H9 (cell line): Measurements from ENCODE around the gene NFIX. TPM values are rescaled to one million over a fixed set of nuclear protein-coding genes. Genes with fewer than 3 reads are reported as not detected.

Experiments used
- DNase-seq: peaks from one replicate; pipeline ENCODE4 v3.0.0-alpha.2; 2017
- H2AFZ ChIP-seq: one replicate; pipeline ENCODE4 v1.6.1; 2013; ENCODE audit warnings: mild to moderate bottlenecking, low read length, control low read depth, moderate library complexity
- H2AK5ac ChIP-seq: 2 replicates; pipeline ENCODE4 v1.6.1; 2013; ENCODE audit warnings: low read length, control low read depth, mixed read lengths; ENCODE audit not compliant: insufficient read length
- H2BK120ac ChIP-seq: one replicate; pipeline ENCODE4 v1.6.1; 2013; ENCODE audit warnings: low read depth, mild to moderate bottlenecking, low read length, control low read depth, inconsistent platforms; ENCODE audit not compliant: poor library complexity, severe bottlenecking
- H2BK12ac ChIP-seq: 2 replicates; pipeline ENCODE4 v1.6.1; 2013; ENCODE audit warnings: low read length, control low read depth, mixed read lengths, low read depth; ENCODE audit not compliant: insufficient read length
- H2BK15ac ChIP-seq: 2 replicates; pipeline ENCODE4 v1.6.1; 2013; ENCODE audit warnings: low read depth, low read length, control low read depth
- H2BK20ac ChIP-seq: one replicate; pipeline ENCODE4 v1.6.1; 2013; ENCODE audit warnings: low read depth, mild to moderate bottlenecking, low read length, control low read depth, inconsistent platforms; ENCODE audit not compliant: poor library complexity, severe bottlenecking
- H2BK5ac ChIP-seq: 2 replicates; pipeline ENCODE4 v1.6.1; 2013; ENCODE audit warnings: low read length, control low read depth, mixed read lengths; ENCODE audit not compliant: insufficient read length
- H3K14ac ChIP-seq: 2 replicates; pipeline ENCODE4 v1.6.1; 2013; ENCODE audit warnings: low read length, control low read depth; ENCODE audit not compliant: insufficient read depth
- H3K18ac ChIP-seq: 2 replicates; pipeline ENCODE4 v1.6.1; 2013; ENCODE audit warnings: low read depth, mild to moderate bottlenecking, mixed read lengths, low read length, control low read depth; ENCODE audit not compliant: insufficient read length
- H3K23ac ChIP-seq: 2 replicates; pipeline ENCODE4 v1.6.1; 2013; ENCODE audit warnings: low read length, control low read depth, mixed read lengths, low read depth; ENCODE audit not compliant: insufficient read length
- H3K23me2 ChIP-seq: 2 replicates; pipeline ENCODE4 v1.6.1; 2013; ENCODE audit warnings: low read depth, mild to moderate bottlenecking, mixed read lengths, low read length, control low read depth; ENCODE audit not compliant: insufficient read length, poor library complexity, severe bottlenecking
- H3K27ac ChIP-seq: 2 replicates; pipeline ENCODE4 v1.5.1; 2013; ENCODE audit warnings: low read length, control low read depth, mixed read lengths, low read depth; ENCODE audit not compliant: insufficient read length
- H3K27me3 ChIP-seq: 2 replicates; pipeline ENCODE4 v1.6.1; 2013; ENCODE audit warnings: low read length, control low read depth, inconsistent platforms; ENCODE audit not compliant: insufficient read depth
- H3K4ac ChIP-seq: 2 replicates; pipeline ENCODE4 v1.6.1; 2013; ENCODE audit warnings: low read depth, mild to moderate bottlenecking, control low read depth, inconsistent platforms, low read length, moderate library complexity
- H3K4me1 ChIP-seq: 2 replicates; pipeline ENCODE4 v1.6.1; 2013; ENCODE audit warnings: low read length, control low read depth, inconsistent platforms; ENCODE audit not compliant: insufficient read depth
- H3K4me2 ChIP-seq: 2 replicates; pipeline ENCODE4 v1.6.1; 2013; ENCODE audit warnings: low read length, control low read depth, mixed read lengths; ENCODE audit not compliant: insufficient read length, insufficient read depth
- H3K56ac ChIP-seq: 2 replicates; pipeline ENCODE4 v1.6.1; 2013; ENCODE audit warnings: low read depth, mild to moderate bottlenecking, mixed read lengths, low read length, control low read depth; ENCODE audit not compliant: insufficient read length
- H3K79me1 ChIP-seq: 2 replicates; pipeline ENCODE4 v1.6.1; 2013; ENCODE audit warnings: low read depth, mild to moderate bottlenecking, moderate library complexity, low read length, control low read depth, inconsistent platforms; ENCODE audit not compliant: insufficient read depth, poor library complexity, severe bottlenecking
- H3K79me2 ChIP-seq: 2 replicates; pipeline ENCODE4 v1.6.1; 2013; ENCODE audit warnings: low read length, control low read depth, inconsistent platforms; ENCODE audit not compliant: insufficient read depth
- H3K9ac ChIP-seq: 2 replicates; pipeline ENCODE4 v1.6.1; 2013; ENCODE audit warnings: low read length, control low read depth, mixed read lengths; ENCODE audit not compliant: insufficient read length; ENCODE audit errors: extremely low read depth
- H3K9me3 ChIP-seq: one replicate; pipeline ENCODE4 v1.6.1; 2013; ENCODE audit warnings: low read depth, low read length, inconsistent platforms; ENCODE audit not compliant: control insufficient read depth
- H3T11ph ChIP-seq: one replicate; pipeline ENCODE4 v1.6.1; 2013; ENCODE audit warnings: mild to moderate bottlenecking, low read length, control low read depth, inconsistent platforms
- H4K20me1 ChIP-seq: one replicate; pipeline ENCODE4 v1.6.1; 2013; ENCODE audit not compliant: control insufficient read depth, insufficient read length, insufficient read depth
- H4K5ac ChIP-seq: 2 replicates; pipeline ENCODE4 v1.6.1; 2013; ENCODE audit warnings: low read depth, mild to moderate bottlenecking, mixed read lengths, low read length, control low read depth; ENCODE audit not compliant: insufficient read length
- H4K8ac ChIP-seq: replicated peaks from 2 replicates; pipeline ENCODE4 v1.6.1; 2013; ENCODE audit warnings: low read length, control low read depth, mixed read lengths, low read depth; ENCODE audit not compliant: insufficient read length
- H4K91ac ChIP-seq: 2 replicates; pipeline ENCODE4 v1.6.1; 2013; ENCODE audit warnings: low read depth, mild to moderate bottlenecking, moderate library complexity, mixed read lengths, low read length, control low read depth; ENCODE audit not compliant: insufficient read length
- H3K27ac Mint-ChIP-seq, 3 experiments: 2 replicates in 2 of 3; 3 replicates in 1 of 3; pipeline ENCODE4 v1.8.0; 2020 to 2021; ENCODE audit warnings: mixed read lengths in 3 of 3, mild to moderate bottlenecking in 1 of 3, moderate library complexity in 1 of 3
- H3K27me3 Mint-ChIP-seq: 2 replicates; pipeline ENCODE4 v1.8.0; 2021; ENCODE audit warnings: low read depth, mild to moderate bottlenecking, moderate library complexity, mixed read lengths
- H3K36me3 Mint-ChIP-seq, 3 experiments: 2 replicates in 2 of 3; 3 replicates in 1 of 3; pipeline ENCODE4 v1.8.0; 2020 to 2021; ENCODE audit warnings: low read depth in 3 of 3, mixed read lengths in 3 of 3; ENCODE audit not compliant: insufficient read depth in 1 of 3
- H3K4me1 Mint-ChIP-seq, 2 experiments: 2 replicates each; pipeline ENCODE4 v1.8.0; 2020; ENCODE audit warnings: mixed read lengths in 2 of 2
- H3K4me3 Mint-ChIP-seq, 2 experiments: 2 replicates in 1 of 2; 3 replicates in 1 of 2; pipeline ENCODE4 v1.8.0; 2020 to 2021; ENCODE audit warnings: mild to moderate bottlenecking in 2 of 2, mixed read lengths in 2 of 2, moderate library complexity in 1 of 2
- H3K9me3 Mint-ChIP-seq, 2 experiments: 2 replicates in 1 of 2; 3 replicates in 1 of 2; pipeline ENCODE4 v1.8.0; 2020; ENCODE audit warnings: mild to moderate bottlenecking in 2 of 2, mixed read lengths in 2 of 2, moderate library complexity in 1 of 2
- CTCF ChIP-seq: fragments of 200-600 bp; sonication (generic); conservative IDR thresholded peaks from 3 replicates; pipeline ENCODE4 v1.8.0; 2021; ENCODE audit warnings: antibody characterized with exemption, mild to moderate bottlenecking
- WGBS: extraction: QIAGEN DNeasy Blood & Tissue Kit; methylation state at CpG from one replicate; pipeline ENCODE4 v1.1.7; 2013; ENCODE audit warnings: missing lambda C conversion rate, low lambda C conversion rate, mixed read lengths; ENCODE audit not compliant: insufficient read length; ENCODE audit errors: extremely low coverage; 5-methylcytosine and 5-hydroxymethylcytosine counted together
- total RNA-seq: library from RNA; stranded (reverse); gene quantifications from 2 replicates; pipeline ENCODE4 v1.2.1, GENCODE V29; 2021

NFIX gene
- total RNA-seq, 1 experiment from 2014 or later: 0.31 TPM

GRCh38 chr19:13085666-13086065 is 90.4 kb downstream of the NFIX start:
- Histone ChIP-seq H2BK120ac (no peak overlapping the region), H2AFZ (no peak overlapping the region), H4K91ac (no peak overlapping the region), H4K8ac (no peak overlapping the region), H3K14ac (no peak overlapping the region), H3K18ac (no peak overlapping the region), H3K23ac (no peak overlapping the region), H3K4ac (no peak overlapping the region), H3K4me1 (peaks cover 5% of the 10 kb centered on the region; the same call in 1 of the 2 replicates), H4K20me1 (no peaks in the 10 kb centered on the region), H3K9me3 (no peaks in the 10 kb centered on the region), H3K79me1 (no peaks in the 10 kb centered on the region), H2BK20ac (no peak overlapping the region), H3K23me2 (peaks cover 2% of the 10 kb centered on the region), H2AK5ac (no peak overlapping the region), H2BK5ac (no peak overlapping the region), H3K56ac (no peak overlapping the region), H3T11ph (no peak overlapping the region), H3K4me2 (no peak overlapping the region), H3K79me2 (no peaks in the 10 kb centered on the region), H2BK15ac (no peak overlapping the region), H2BK12ac (no peak overlapping the region), H3K27ac (no peak overlapping the region), H3K27me3 (no peaks in the 10 kb centered on the region; the same call in 1 of the 2 replicates), H3K9ac (no peak overlapping the region), H4K5ac (no peak overlapping the region)
- Mint-ChIP-seq H3K36me3 (no peaks in the 10 kb centered on the region), H3K27me3 (peaks cover 53% of the 10 kb centered on the region), H3K27ac (no peak overlapping the region), H3K4me3 (no peak overlapping the region), H3K9me3 (no peaks in the 10 kb centered on the region), H3K4me1 (peaks cover 10 to 36% of the 10 kb centered on the region in 2 experiments)
- TF ChIP-seq CTCF: no peak
- WGBS: no CpG with 5 or more reads among the region's 7 CpGs
- DNase-seq: no peak
